Trophoblast cell (in vitro differentiated cells and primary cell): ENCODE results near the gene RAPGEF1.

ENCODE experiments used
- DNase-seq, 2 donors: peaks; one replicate each; pipeline ENCODE4 v3.0.0-alpha.2; 2016
- H2AFZ ChIP-seq: 2 replicates; pipeline ENCODE4 v1.6.1; 2013; ENCODE audit warnings: low read length, moderate library complexity, mild to moderate bottlenecking; ENCODE audit not compliant: insufficient read depth, poor library complexity
- H2AK5ac ChIP-seq: 2 replicates; pipeline ENCODE4 v1.6.1; 2013; ENCODE audit warnings: mild to moderate bottlenecking, low read length
- H2BK120ac ChIP-seq: 2 replicates; pipeline ENCODE4 v1.6.1; 2013; ENCODE audit warnings: low read length, mild to moderate bottlenecking, moderate library complexity; ENCODE audit not compliant: insufficient read depth, poor library complexity
- H2BK12ac ChIP-seq: 2 replicates; pipeline ENCODE4 v1.6.1; 2013; ENCODE audit warnings: mild to moderate bottlenecking, low read length, moderate library complexity
- H2BK5ac ChIP-seq: 2 replicates; pipeline ENCODE4 v1.6.1; 2013; ENCODE audit warnings: low read length, low read depth, moderate library complexity, mild to moderate bottlenecking; ENCODE audit not compliant: poor library complexity
- H3K14ac ChIP-seq: 2 replicates; pipeline ENCODE4 v1.6.1; 2013; ENCODE audit warnings: mild to moderate bottlenecking, low read length
- H3K18ac ChIP-seq: 2 replicates; pipeline ENCODE4 v1.6.1; 2013; ENCODE audit warnings: mild to moderate bottlenecking, low read length
- H3K23ac ChIP-seq: 2 replicates; pipeline ENCODE4 v1.6.1; 2013; ENCODE audit warnings: low read length
- H3K27ac ChIP-seq: 2 replicates; pipeline ENCODE4 v1.5.1; 2013; ENCODE audit warnings: low read depth, mild to moderate bottlenecking, inconsistent platforms, low read length, moderate library complexity
- H3K27me3 ChIP-seq: 2 replicates; pipeline ENCODE4 v1.6.1; 2013; ENCODE audit warnings: inconsistent platforms, mild to moderate bottlenecking, low read length, moderate library complexity; ENCODE audit not compliant: insufficient read depth
- H3K36me3 ChIP-seq, 2 experiments: 1 replicate in 1 of 2; 2 replicates in 1 of 2; pipeline ENCODE4 v1.6.1; 2013; ENCODE audit warnings: low read length in 2 of 2, mild to moderate bottlenecking in 2 of 2, moderate library complexity in 1 of 2; ENCODE audit not compliant: insufficient read depth in 2 of 2, control insufficient read depth in 1 of 2
- H3K4ac ChIP-seq: 2 replicates; pipeline ENCODE4 v1.6.1; 2013; ENCODE audit warnings: low read depth, mild to moderate bottlenecking, low read length, moderate library complexity
- H3K4me1 ChIP-seq, 2 experiments: 1 replicate in 1 of 2; 2 replicates in 1 of 2; pipeline ENCODE4 v1.6.1; 2013; ENCODE audit warnings: low read length in 2 of 2, mild to moderate bottlenecking in 2 of 2, moderate library complexity in 1 of 2; ENCODE audit not compliant: insufficient read depth in 2 of 2, control insufficient read depth in 1 of 2
- H3K4me2 ChIP-seq: 2 replicates; pipeline ENCODE4 v1.6.1; 2013; ENCODE audit warnings: inconsistent platforms, mild to moderate bottlenecking, low read length, moderate library complexity
- H3K4me3 ChIP-seq: 2 replicates; pipeline ENCODE4 v1.5.1; 2013; ENCODE audit warnings: mild to moderate bottlenecking, low read depth, low read length, inconsistent platforms
- H3K79me1 ChIP-seq: one replicate; pipeline ENCODE4 v1.6.1; 2013; ENCODE audit warnings: low read length
- H3K79me2 ChIP-seq: 2 replicates; pipeline ENCODE4 v1.6.1; 2013; ENCODE audit warnings: low read length, mild to moderate bottlenecking; ENCODE audit not compliant: control insufficient read depth, insufficient read depth, poor library complexity
- H3K9ac ChIP-seq: 2 replicates; pipeline ENCODE4 v1.6.1; 2013; ENCODE audit warnings: mild to moderate bottlenecking, low read length
- H3K9me3 ChIP-seq: 2 replicates; pipeline ENCODE4 v1.6.1; 2013; ENCODE audit warnings: low read depth, mild to moderate bottlenecking, control low read depth, inconsistent platforms, low read length; ENCODE audit not compliant: insufficient read depth
- H4K12ac ChIP-seq: 2 replicates; pipeline ENCODE4 v1.6.1; 2013; ENCODE audit warnings: low read depth, mild to moderate bottlenecking, low read length, moderate library complexity
- H4K8ac ChIP-seq: 2 replicates; pipeline ENCODE4 v1.6.1; 2013; ENCODE audit warnings: low read depth, mild to moderate bottlenecking, low read length, moderate library complexity
- H4K91ac ChIP-seq: one replicate; pipeline ENCODE4 v1.6.1; 2013; ENCODE audit warnings: low read depth, mild to moderate bottlenecking, low read length, moderate library complexity
- WGBS: extraction: QIAGEN DNeasy Blood & Tissue Kit; methylation state at CpG from one replicate; pipeline ENCODE4 v1.1.7; 2013; ENCODE audit warnings: missing lambda C conversion rate; ENCODE audit not compliant: insufficient read length, insufficient coverage; ENCODE audit errors: extremely low coverage; 5-methylcytosine and 5-hydroxymethylcytosine counted together

The RAPGEF1 gene

GRCh38 chr9:131707733-131708157 is 32.1 kb downstream of the RAPGEF1 start:
- Histone ChIP-seq H3K27ac (no peak overlapping the region), H2BK12ac (no peak overlapping the region), H3K18ac (no peak overlapping the region), H3K79me1 (peaks cover 13% of the 10 kb centered on the region), H4K91ac (no peak overlapping the region), H3K36me3 (peaks cover 0 to 2% of the 10 kb centered on the region in 2 experiments), H3K79me2 (peaks cover 11% of the 10 kb centered on the region), H4K8ac (no peak overlapping the region), H2BK120ac (no peak overlapping the region), H3K9ac (no peak overlapping the region), H3K14ac (no peak overlapping the region), H3K23ac (no peak overlapping the region), H3K4me3 (no peak overlapping the region), H3K9me3 (no peaks in the 10 kb centered on the region), H2AFZ (no peak overlapping the region), H3K4ac (no peak overlapping the region), H3K4me1 (peaks cover 18 to 38% of the 10 kb centered on the region in 2 experiments), H3K4me2 (no peak overlapping the region), H2AK5ac (no peak overlapping the region), H4K12ac (no peak overlapping the region), H2BK5ac (no peak overlapping the region), H3K27me3 (no peaks in the 10 kb centered on the region)
- DNase-seq: peak in 1 of 2 donors; percentile 61
- no CpG with 5 or more reads among the region's 4 CpGs for WGBS

- peaks cover 13% of the 10 kb centered on the region for H3K79me1 ChIP-seq
- H3K14ac ChIP-seq: no peak overlapping the region
- H2BK12ac ChIP-seq: no peak overlapping the region
- H2AK5ac ChIP-seq: no peak overlapping the region
- H3K27me3 ChIP-seq: no peaks in the 10 kb centered on the region
- no peak overlapping the region for H3K23ac ChIP-seq
- peaks cover 11% of the 10 kb centered on the region for H3K79me2 ChIP-seq
- H4K12ac ChIP-seq: no peak overlapping the region
- H4K8ac ChIP-seq: no peak overlapping the region
- H3K4me3 ChIP-seq: no peak overlapping the region
- DNase-seq: peak in 1 of 2 donors; percentile 44
- H3K18ac ChIP-seq: no peak overlapping the region
- no peaks in the 10 kb centered on the region for H3K9me3 ChIP-seq
- H3K27ac ChIP-seq: no peak overlapping the region
- H3K9ac ChIP-seq: no peak overlapping the region
- H4K91ac ChIP-seq: no peak overlapping the region
- H3K4me2 ChIP-seq: no peak overlapping the region
- H3K4me1 ChIP-seq: peaks cover 18 to 33% of the 10 kb centered on the region in 2 experiments
- H2BK5ac ChIP-seq: no peak overlapping the region
- H2AFZ ChIP-seq: no peak overlapping the region
- no peak overlapping the region for H2BK120ac ChIP-seq
- peaks cover 0 to 2% of the 10 kb centered on the region in 2 experiments for H3K36me3 ChIP-seq
- WGBS: no CpG with 5 or more reads among the region's 5 CpGs
- H3K4ac ChIP-seq: no peak overlapping the region
These were observed 32.8 kb downstream of the RAPGEF1 start for GRCh38 chr9:131707050-131707449.

- Histone ChIP-seq H2BK12ac (peak overlapping the region; percentile 50), H3K79me1 (peaks cover 13% of the 10 kb centered on the region), H2BK120ac (peak overlapping the region; percentile 70), H3K27me3 (no peaks in the 10 kb centered on the region), H3K18ac (peak overlapping the region; percentile 86), H3K9ac (no peak overlapping the region), H3K27ac (peak overlapping the region; percentile 46), H3K36me3 (peaks cover 0 to 2% of the 10 kb centered on the region in 2 experiments), H2AK5ac (peak overlapping the region; percentile 79), H4K8ac (peak overlapping the region; percentile 43), H3K14ac (peak overlapping the region; percentile 48), H2AFZ (no peak overlapping the region), H4K12ac (no peak overlapping the region), H3K4me2 (no peak overlapping the region), H3K9me3 (no peaks in the 10 kb centered on the region), H3K4me3 (no peak overlapping the region), H3K79me2 (peaks cover 9% of the 10 kb centered on the region), H2BK5ac (peak overlapping the region; percentile 37), H3K23ac (no peak overlapping the region), H4K91ac (peak overlapping the region; percentile 58), H3K4ac (peak overlapping the region; percentile 86), H3K4me1 (peaks cover 18 to 33% of the 10 kb centered on the region in 2 experiments)
- no peak for DNase-seq
- WGBS: no CpG with 5 or more reads among the region's 6 CpGs
These were observed 33.3 kb downstream of the RAPGEF1 start for GRCh38 chr9:131706608-131706970.

GRCh38 chr9:131704988-131705387 is 34.9 kb downstream of the RAPGEF1 start:
- H3K4ac ChIP-seq: peak overlapping the region; percentile 1
- peak overlapping the region; percentile 12 for H3K18ac ChIP-seq
- H4K8ac ChIP-seq: no peak overlapping the region
- H3K79me2 ChIP-seq: peaks cover 8% of the 10 kb centered on the region
- no peak overlapping the region for H3K4me2 ChIP-seq
- peak overlapping the region; percentile 6 for H2BK120ac ChIP-seq
- H2BK5ac ChIP-seq: no peak overlapping the region
- peak overlapping the region; percentile 46 for H3K27ac ChIP-seq
- H2AK5ac ChIP-seq: no peak overlapping the region
- DNase-seq: no peak
- no peaks in the 10 kb centered on the region for H3K27me3 ChIP-seq
- H2BK12ac ChIP-seq: peak overlapping the region; percentile 6
- no peak overlapping the region for H3K23ac ChIP-seq
- H4K91ac ChIP-seq: peak overlapping the region; percentile 16
- no peak overlapping the region for H3K4me3 ChIP-seq
- no peak overlapping the region for H4K12ac ChIP-seq
- H3K79me1 ChIP-seq: peaks cover 13% of the 10 kb centered on the region
- no CpG with 5 or more reads among the region's 4 CpGs for WGBS
- no peak overlapping the region for H2AFZ ChIP-seq
- H3K36me3 ChIP-seq: peaks cover 0 to 2% of the 10 kb centered on the region in 2 experiments
- no peak overlapping the region for H3K9ac ChIP-seq
- peaks cover 18 to 30% of the 10 kb centered on the region in 2 experiments for H3K4me1 ChIP-seq
- no peak overlapping the region for H3K14ac ChIP-seq
- no peaks in the 10 kb centered on the region for H3K9me3 ChIP-seq
